IgD-negative memory B cell (primary cell): ENCODE results near the gene MAD2L1BP. TPM values are rescaled to one million over a fixed set of nuclear protein-coding genes. Genes with fewer than 3 reads are reported as not detected.
"Not testable (repeated sequence)": the region's sequence is repeated elsewhere in the genome, so short reads cannot be mapped to it uniquely, and the experiment has no call there.

Experiments used
- H3K27ac Mint-ChIP-seq, 3 donors: one replicate each; pipeline ENCODE4 v1.8.0; 2020 to 2022; ENCODE audit warnings: mild to moderate bottlenecking in 3 of 3, mixed read lengths in 3 of 3, moderate library complexity in 1 of 3
- H3K27me3 Mint-ChIP-seq: one replicate; pipeline ENCODE4 v1.8.0; 2021; ENCODE audit warnings: mixed read lengths
- H3K36me3 Mint-ChIP-seq: one replicate; pipeline ENCODE4 v1.8.0; 2020; ENCODE audit warnings: mild to moderate bottlenecking, mixed read lengths
- H3K4me1 Mint-ChIP-seq, 3 donors: one replicate each; pipeline ENCODE4 v1.8.0; 2020 to 2022; ENCODE audit warnings: mixed read lengths in 3 of 3, mild to moderate bottlenecking in 1 of 3
- H3K4me3 Mint-ChIP-seq, 4 donors: one replicate each; pipeline ENCODE4 v1.8.0; 2020 to 2022; ENCODE audit warnings: mild to moderate bottlenecking in 4 of 4, mixed read lengths in 4 of 4, moderate library complexity in 3 of 4
- H3K9me3 Mint-ChIP-seq, 3 donors: one replicate each; pipeline ENCODE4 v1.8.0; 2020 to 2021; ENCODE audit warnings: mixed read lengths in 3 of 3, mild to moderate bottlenecking in 1 of 3
- polyA plus RNA-seq: library from polyadenylated mRNA; unstranded; fragments of 300-500 nt; fragmentation: Illumina TruSeq; gene quantifications from one replicate; pipeline ENCODE4 v1.2.3, GENCODE V29; 2021

MAD2L1BP gene
- polyA plus RNA-seq, 1 donor from 2014 or later, result 23.3 TPM

DNA sequence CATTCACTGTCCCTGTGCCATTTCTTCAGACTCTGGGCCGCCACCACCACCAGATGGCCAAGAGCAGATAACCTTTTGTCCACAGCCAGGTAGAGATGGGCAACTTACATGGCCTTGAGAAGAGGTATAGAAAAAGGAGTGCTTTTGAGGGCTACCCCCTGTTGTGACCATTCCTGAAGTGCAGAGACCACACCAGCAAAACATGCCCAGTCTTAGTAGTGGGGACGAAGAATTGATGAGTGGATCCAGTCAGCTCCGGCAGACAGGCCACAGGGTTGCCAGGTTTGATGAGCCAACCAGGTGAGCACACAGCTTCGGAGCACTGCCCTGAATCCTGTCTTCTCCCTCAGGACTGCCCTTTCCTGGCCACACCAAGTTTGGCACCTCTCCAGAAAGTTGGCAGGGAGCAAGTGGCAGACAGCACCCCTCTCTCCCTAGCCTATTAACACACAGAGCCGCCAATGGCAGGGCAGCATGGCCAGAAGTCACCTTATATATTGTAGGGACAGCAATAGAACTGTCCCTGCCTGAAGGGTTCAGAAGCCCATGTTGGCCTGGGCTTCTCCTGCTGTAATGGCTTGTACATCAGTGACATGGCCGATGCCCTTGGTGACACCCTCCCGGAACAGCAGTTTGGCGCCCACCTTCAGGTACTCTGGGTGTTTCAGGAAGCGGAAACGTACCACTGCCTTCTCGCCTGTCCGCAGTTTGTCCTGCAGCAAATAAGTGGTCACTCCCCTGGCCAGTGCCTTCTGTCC, 14.4 kb upstream of the MAD2L1BP start:
- no peaks in the 10 kb centered on the region for H3K27me3 Mint-ChIP-seq
- H3K27ac Mint-ChIP-seq, result no peak overlapping the region
- no peak overlapping the region for H3K4me3 Mint-ChIP-seq
- peaks cover 4 to 15% (median 8%) of the 10 kb centered on the region in 3 donors for H3K4me1 Mint-ChIP-seq
- peaks cover 8% of the 10 kb centered on the region for H3K36me3 Mint-ChIP-seq
- no peaks in the 10 kb centered on the region for H3K9me3 Mint-ChIP-seq

DNA sequence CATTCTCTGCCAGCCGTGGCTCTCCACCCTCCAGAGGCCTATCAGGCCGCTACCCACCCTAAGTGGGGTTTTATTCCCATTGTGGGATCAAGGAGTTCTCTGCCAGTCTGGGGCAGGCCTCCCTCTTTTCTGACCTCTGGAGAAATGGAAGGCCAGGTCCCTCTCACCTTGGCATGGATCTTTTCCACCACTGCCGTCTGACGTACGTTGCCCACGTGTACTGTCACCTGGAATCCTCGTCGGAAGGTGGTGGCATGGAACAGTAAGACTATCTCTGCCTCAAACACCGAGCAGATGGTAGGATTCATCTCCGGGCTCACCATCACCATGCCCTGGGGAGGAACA, 13.8 kb upstream of the MAD2L1BP start:
- no peaks in the 10 kb centered on the region for H3K9me3 Mint-ChIP-seq
- H3K27ac Mint-ChIP-seq, result peak overlapping the region in 2 of 3 donors; percentile 24 to 65
- peaks cover 7 to 15% (median 9%) of the 10 kb centered on the region in 3 donors for H3K4me1 Mint-ChIP-seq

DNA sequence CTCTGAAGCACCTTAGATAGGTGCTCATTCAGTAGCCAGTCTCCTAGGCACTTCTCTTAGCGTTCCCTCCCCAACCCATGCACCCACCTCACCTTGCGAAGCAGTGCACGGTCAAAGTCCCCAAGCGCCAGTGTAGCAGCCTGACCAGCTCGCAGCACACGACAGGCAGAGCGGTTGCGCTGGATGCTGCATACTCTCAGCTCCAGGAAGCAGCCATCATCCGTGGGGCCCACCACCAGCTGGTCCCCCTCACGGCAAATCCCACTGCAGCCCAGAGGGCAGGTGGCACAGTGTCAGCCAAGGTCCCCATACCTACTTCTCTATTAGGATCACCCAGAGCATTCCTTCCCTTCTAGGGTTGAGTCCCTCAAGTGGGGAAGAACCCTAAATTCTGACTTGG, 13.1 kb upstream of the MAD2L1BP start:
- no peaks in the 10 kb centered on the region for H3K9me3 Mint-ChIP-seq
- H3K27ac Mint-ChIP-seq, result peak overlapping the region in 1 of 3 donors; percentile 65
- peaks cover 13 to 16% (median 15%) of the 10 kb centered on the region in 3 donors for H3K4me1 Mint-ChIP-seq
- no peaks in the 10 kb centered on the region for H3K27me3 Mint-ChIP-seq
- peak overlapping the region in 1 of 4 donors; percentile 44 for H3K4me3 Mint-ChIP-seq
- H3K36me3 Mint-ChIP-seq, result peaks cover 6% of the 10 kb centered on the region

More for the DNA sequence above, 13.8 kb upstream of the MAD2L1BP start:
- Mint-ChIP-seq H3K27me3 (no peaks in the 10 kb centered on the region), H3K4me3 (no peak overlapping the region), H3K36me3 (peaks cover 6% of the 10 kb centered on the region)

DNA sequence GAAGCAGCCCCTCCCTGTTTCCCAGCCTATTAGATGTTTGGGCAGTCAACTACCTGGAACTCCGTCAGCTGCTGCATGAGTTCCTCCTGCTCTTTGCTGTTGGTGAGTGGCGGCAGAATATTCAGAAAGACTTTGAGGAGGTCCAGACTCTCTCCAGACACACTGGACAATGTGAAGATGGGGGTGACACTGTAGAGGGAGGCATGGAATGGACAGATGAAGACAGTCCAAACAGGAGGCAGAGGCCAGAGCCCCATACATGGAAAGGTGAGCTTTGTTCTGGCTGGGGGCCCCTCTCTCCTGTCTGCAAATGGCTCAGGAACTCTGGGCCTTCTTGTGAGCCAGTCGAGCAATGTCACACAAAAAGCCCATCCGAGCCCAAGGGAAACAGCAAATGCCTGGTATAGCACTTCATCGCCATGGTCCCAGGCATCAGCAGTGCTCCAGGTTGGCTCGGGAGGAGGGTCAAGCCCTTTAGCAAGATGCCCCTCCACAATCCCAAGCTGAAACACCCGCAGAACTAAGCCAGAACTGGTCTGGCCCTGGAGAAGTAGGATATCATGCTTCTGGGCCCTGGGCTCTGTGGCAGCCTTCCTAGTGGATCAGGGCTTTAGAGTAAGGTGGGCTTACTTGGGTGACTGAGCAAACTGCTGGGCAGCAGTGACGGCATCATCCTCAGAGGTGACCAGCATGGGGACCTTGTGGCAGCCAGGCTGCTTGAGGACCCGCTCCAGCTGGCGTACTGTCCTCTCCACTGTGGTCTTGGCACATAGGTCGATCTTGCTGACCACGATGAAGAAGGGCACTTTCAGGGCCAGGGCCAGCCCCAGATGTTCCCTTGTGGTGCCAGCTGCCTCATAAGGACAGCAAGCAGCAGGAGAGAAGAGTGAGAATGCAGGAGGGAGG, 11.5 kb upstream of the MAD2L1BP start:
- peak overlapping the region in 1 of 4 donors; percentile 69 for H3K4me3 Mint-ChIP-seq
- H3K27ac Mint-ChIP-seq, result no peak overlapping the region
- H3K4me1 Mint-ChIP-seq, result peaks cover 20 to 22% (median 21%) of the 10 kb centered on the region in 3 donors
- no peaks in the 10 kb centered on the region for H3K27me3 Mint-ChIP-seq
- H3K36me3 Mint-ChIP-seq, result peaks cover 6% of the 10 kb centered on the region
- no peaks in the 10 kb centered on the region for H3K9me3 Mint-ChIP-seq

DNA sequence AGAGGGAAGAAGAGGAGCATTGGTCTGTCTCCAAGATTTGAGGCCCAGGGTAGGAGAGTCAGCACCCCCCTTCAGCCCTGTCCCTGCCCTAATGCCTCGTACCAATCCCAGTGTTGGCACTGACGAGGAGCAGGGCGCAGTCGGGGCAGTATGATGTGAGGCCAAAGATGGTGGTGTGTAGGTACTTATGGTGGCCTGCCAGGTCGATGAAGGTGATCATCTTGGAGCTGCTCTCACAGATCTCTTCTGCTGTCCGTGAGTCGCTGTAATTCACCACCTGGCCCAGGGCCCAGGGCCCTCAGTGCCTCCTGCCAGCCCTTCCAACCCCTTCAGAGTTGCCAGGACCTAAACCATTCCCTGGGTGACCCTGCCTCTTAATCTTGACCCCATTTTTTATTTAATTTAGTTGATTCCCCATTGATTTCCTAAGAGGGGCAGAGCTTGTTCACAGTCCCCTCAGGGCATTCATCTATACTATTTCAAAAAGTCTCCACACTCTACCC, 10.8 kb upstream of the MAD2L1BP start:
- Mint-ChIP-seq H3K27ac (no peak overlapping the region), H3K9me3 (no peaks in the 10 kb centered on the region), H3K4me1 (peaks cover 15 to 19% (median 17%) of the 10 kb centered on the region in 3 donors), H3K36me3 (peaks cover 4% of the 10 kb centered on the region), H3K4me3 (no peak overlapping the region), H3K27me3 (no peaks in the 10 kb centered on the region)

DNA sequence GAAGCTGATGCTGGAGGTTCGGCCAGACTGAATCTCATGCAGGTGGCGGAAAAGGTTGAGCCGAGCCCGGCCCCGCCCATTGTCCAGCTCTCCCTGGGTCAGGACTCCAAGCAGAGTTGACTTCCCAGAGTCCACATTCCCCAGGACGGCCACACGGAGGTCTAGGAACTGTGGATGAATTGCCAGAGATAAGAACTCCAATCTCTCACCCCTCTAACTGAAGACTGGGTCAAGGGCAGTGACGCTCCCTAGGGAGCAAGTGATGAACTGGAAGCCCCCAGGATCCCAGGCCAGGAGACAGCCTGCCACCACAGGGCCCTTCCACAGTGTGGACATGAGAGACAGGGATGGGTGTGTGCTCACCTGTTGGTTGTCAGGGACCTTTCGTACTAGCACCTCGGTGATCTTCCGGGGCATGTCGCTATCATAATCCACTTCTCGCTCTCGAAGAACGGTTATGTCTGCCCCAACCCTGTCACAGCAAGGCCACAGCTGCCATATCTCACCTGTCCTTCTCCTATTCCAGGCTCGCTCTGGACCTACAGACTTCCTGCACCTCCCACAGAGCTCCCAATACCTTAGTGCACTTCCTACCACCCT, 10.1 kb upstream of the MAD2L1BP start:
- H3K27ac Mint-ChIP-seq, result no peak overlapping the region
- no peaks in the 10 kb centered on the region for H3K27me3 Mint-ChIP-seq
- H3K9me3 Mint-ChIP-seq, result no peaks in the 10 kb centered on the region
- H3K36me3 Mint-ChIP-seq, result peaks cover 4% of the 10 kb centered on the region
- peak overlapping the region in 1 of 4 donors; percentile 28 for H3K4me3 Mint-ChIP-seq
- H3K4me1 Mint-ChIP-seq, result peaks cover 19 to 22% (median 22%) of the 10 kb centered on the region in 3 donors

DNA sequence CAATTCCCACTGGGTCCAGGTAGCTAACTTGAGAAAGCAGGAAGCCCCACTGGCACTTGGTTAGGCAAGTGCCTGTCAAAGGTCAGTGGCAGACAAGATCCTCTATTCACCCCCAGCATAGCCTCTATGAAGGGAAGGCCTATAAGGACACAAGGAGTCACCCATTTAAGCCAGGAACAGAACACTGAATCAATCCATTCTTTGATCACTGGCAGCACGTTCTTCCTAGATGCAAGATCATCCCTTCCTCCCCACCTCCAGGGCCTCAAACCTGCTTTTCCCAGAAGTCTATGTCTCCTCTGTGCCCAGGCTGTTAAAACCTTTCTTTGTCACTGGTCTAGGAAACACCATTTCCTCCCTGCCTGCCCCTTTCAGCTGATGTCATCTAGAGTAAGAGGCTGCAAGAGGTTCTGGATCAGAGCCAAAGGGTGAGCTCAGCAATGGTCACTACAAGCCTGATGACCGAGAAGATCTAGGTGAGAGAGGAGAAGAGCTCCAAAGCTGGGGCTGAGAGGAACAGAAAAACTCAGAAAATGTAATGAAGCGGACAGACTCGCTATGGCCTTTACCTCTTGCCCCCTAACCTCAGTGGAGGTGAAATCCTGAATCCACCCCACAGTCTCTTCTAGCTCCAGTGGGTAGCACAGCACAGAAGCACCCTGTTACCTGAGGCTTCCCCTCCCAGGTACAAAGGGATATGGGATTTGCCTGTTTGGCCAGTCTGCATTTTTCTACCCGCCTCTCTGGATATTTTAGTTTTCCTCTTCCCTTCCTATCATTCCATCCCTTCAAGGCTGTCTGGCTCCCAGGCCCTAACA, 8.4 kb upstream of the MAD2L1BP start:
- Mint-ChIP-seq H3K27me3 (no peaks in the 10 kb centered on the region), H3K27ac (peak overlapping the region in 2 of 3 donors; percentile 74 to 79), H3K4me3 (peak overlapping the region; percentile 22 to 97 (median 72)), H3K9me3 (no peaks in the 10 kb centered on the region), H3K36me3 (peaks cover 2% of the 10 kb centered on the region), H3K4me1 (peaks cover 19 to 24% (median 20%) of the 10 kb centered on the region in 3 donors)

DNA sequence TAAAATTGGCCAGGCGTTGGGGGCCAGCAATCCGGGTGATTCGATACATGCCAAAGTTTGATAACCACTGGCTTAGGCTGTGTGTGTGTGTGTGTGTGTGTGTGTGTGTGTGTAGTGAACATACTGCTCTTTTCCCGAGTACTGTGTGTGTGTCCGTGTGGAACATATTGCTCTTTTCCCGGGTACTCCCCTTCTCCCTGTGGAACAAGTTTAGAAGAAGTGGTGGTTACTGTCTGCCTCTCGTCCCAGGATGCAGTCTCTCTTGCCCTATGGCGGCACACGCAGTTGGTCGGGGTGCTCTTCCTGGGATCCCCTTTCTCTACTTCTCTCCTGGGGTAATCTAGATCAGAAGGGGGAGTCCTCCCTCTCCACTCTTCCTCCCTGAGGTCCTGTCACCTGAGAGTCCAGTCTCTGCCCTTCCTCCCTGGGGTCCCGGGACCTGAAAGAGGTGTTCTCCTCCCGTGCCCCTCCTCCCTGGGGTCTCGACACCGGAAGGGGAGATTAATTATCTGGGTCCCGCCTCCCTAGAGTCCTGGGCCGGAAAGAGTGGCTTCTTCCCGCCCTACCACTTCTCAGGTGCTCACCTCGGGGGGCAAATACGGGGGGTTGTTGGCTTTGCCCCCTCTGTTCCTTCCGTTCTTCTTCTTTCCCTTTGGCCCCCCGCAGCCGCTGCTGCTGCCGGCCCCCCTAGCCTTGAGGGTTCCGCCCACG, 7.1 kb upstream of the MAD2L1BP start:
- Mint-ChIP-seq H3K27me3 (no peaks in the 10 kb centered on the region), H3K9me3 (no peaks in the 10 kb centered on the region), H3K4me1 (peaks cover 14 to 24% (median 19%) of the 10 kb centered on the region in 3 donors), H3K4me3 (peak overlapping the region; percentile 95 to 100 (median 98)), H3K36me3 (peaks cover 2% of the 10 kb centered on the region), H3K27ac (peak overlapping the region; percentile 94 to 96 (median 96))

DNA sequence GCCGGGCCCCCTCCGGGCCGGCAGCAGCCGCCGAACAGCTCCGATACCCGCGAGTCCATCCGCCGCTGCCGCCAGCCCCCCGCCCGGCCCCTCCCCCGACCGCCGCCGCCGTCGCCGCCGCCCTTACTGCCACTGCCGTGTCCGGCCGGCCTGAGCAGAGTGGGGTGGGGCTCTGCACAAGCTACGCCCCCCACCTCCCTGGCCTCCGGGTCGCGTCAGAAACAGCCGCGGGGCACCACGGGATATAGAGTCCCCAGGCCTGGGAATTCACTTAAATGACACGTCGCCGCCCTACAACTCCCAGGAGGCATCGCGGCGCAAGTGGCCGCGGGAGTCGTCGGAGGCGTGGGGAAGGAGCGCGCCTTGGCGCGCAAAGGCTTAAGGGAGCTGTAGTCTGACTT, 6.5 kb upstream of the MAD2L1BP start, which contains the start of gene GTPBP2:
Gene GTPBP2 (minus strand): TSS at position 161 of the 401 bp plus-strand sequence. CDS start 102 bp downstream, at position 59.
- Mint-ChIP-seq H3K27ac (peak within 1 kb of the TSS; percentile 96 to 97 (median 96)), H3K4me1 (peaks cover 14 to 24% (median 19%) of the 10 kb centered on the region in 3 donors), H3K27me3 (no peaks in the 10 kb centered on the region), H3K4me3 (peak within 1 kb of the TSS; percentile 95 to 100 (median 98)), H3K9me3 (no peaks in the 10 kb centered on the region), H3K36me3 (peaks cover 2% of the 10 kb centered on the region)

DNA sequence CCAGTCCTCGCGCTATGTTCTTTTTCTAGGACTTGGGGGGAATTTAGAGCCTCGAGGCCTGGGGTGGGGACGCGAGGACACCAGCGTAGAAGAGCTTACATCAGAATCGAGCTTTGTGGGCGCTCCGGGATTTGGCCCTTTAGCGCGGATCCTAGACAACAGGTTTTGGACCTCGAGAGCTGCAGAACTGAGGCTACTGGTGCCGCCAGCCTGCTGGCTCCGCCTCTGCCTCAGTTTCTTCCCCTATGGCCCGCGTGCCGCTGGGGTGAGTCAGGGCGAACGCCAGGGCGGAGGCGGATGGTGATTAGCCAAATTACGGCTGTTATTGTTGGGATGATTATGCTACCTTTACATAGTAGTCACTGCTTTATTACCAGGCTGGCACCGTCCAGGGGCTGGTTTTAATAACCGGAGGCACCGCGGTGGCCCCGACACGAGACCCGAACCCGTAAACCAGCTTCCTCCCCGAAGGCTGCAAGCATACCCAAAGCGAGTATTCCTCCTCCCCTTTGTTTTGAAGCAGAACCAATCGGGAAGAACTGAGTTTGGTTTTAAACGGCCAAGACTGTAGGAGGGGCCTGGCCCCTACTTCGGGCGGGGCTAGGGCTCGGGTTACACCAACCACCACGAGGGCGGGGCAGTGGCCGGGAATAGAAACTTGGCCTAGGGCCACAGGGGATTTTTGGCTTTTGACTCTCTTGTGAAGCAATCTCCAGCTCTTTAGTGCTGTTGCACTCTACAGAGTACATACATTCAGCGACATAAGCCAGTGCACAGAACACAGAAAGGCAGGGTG, 5.9 kb upstream of the MAD2L1BP start:
- H3K4me3 Mint-ChIP-seq, result peak overlapping the region; percentile 95 to 100 (median 98)
- peaks cover 14 to 24% (median 19%) of the 10 kb centered on the region in 3 donors for H3K4me1 Mint-ChIP-seq
- no peaks in the 10 kb centered on the region for H3K27me3 Mint-ChIP-seq
- no peaks in the 10 kb centered on the region for H3K36me3 Mint-ChIP-seq
- H3K9me3 Mint-ChIP-seq, result no peaks in the 10 kb centered on the region
- peak overlapping the region; percentile 55 to 97 (median 96) for H3K27ac Mint-ChIP-seq

DNA sequence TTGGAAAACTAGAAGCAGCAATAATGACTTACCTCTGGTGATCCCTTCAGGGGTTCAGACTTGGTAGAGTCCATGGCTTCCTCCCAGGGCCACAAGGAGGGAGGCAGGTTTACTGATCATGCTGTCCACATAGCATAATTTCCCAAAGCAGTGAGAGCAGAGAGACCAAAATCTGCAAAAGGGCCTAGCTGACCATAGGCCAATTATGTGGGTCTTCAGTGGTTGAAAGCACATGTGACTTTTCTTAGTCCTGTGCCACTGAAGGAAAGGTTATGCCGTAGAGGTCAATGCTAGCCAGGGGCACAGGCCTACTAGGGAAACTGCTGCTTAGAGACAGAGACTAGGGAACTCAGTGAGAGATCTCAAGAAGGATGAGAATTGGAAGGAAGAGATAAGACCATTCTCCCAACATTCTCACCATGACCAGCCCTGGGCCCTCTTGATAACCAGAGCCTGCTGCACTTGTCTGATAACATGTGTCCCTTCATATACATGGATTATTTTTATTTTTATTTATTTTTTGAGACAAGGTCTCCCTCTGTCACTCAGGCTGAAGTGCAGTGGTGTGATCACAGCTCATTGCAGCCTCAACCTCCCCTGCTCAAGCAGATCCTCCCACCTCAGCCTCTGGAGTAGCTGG, 4.5 kb upstream of the MAD2L1BP start:
- Mint-ChIP-seq H3K4me1 (peaks cover 19 to 30% (median 26%) of the 10 kb centered on the region in 3 donors), H3K27ac (peak overlapping the region in 1 of 3 donors; percentile 60), H3K27me3 (no peaks in the 10 kb centered on the region), H3K4me3 (peak overlapping the region in 2 of 4 donors; percentile 54 to 78), H3K9me3 (no peaks in the 10 kb centered on the region), H3K36me3 (no peaks in the 10 kb centered on the region)

DNA sequence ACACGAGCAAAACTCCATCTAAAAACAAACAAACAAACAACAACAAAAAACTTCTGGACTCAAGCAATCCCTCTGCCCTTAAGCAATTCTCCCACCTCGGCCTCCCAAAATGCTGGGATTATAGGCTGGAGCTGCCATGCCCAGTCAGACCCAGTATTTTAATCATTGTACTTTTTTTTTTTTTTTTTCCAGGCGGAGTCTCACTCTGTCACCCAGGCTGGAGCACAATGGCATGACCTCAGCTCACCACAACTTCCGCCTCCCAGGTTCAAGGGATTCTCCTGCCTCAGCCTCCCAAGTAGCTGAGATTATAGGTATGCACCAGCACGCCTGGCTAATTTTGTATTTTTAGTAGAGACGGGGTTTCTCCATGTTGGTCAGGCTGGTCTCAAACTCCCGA, 2.6 kb upstream of the MAD2L1BP start:
- H3K9me3 Mint-ChIP-seq, H3K36me3 Mint-ChIP-seq, H3K27me3 Mint-ChIP-seq: not testable (repeated sequence)
- H3K4me3 Mint-ChIP-seq, result peak overlapping the region in 1 of 4 donors; percentile 27
- peak overlapping the region in 1 of 3 donors; percentile 46 for H3K27ac Mint-ChIP-seq
- peaks cover 17 to 32% (median 23%) of the 10 kb centered on the region in 3 donors for H3K4me1 Mint-ChIP-seq
